Right forelimb (tissue), 1 donor: ENCODE measurements around the gene CLOCK.

Source experiments
- DNase-seq: peaks from one replicate; pipeline ENCODE4 v3.0.0-alpha.2; 2018

The CLOCK gene

DNA sequence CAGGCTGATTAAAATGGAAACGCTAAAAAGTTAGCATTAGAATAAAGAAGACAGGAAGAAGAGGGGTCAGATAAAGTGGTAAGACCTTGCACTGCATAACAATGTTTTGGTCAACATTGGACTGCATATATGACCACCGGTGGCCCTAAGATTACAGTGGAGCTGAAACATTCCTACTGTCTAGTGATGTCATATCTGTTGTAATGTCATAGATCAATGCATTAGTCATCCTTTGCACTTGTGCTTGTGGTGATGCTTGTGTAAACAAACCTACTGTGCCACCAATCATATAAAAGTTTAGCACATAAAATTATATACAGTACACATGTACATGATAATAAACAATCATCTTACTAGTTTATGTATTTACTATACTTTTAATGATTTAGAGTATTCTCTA, 78.0 kb downstream of the CLOCK start:
- DNase-seq, result no peak

DNA sequence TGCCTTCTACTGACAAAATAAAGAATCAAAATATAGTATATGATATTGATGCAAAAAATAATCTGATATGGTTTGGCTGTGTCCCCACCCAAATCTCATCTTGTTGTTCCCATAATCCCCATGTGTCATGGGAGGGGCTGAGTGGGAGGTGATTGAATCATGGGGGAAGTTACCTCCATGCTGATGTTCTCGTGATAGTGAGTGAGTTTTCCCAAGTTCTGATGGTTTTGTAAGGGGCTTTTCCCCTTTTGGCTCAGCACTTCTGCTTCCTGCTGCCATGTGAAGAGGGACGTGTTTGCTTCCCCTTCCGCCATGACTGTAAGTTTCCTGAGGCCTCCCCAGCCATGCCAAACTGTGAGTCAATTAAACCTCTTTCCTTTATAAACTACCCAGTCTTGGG, 80.7 kb downstream of the CLOCK start:
- no peak for DNase-seq

DNA sequence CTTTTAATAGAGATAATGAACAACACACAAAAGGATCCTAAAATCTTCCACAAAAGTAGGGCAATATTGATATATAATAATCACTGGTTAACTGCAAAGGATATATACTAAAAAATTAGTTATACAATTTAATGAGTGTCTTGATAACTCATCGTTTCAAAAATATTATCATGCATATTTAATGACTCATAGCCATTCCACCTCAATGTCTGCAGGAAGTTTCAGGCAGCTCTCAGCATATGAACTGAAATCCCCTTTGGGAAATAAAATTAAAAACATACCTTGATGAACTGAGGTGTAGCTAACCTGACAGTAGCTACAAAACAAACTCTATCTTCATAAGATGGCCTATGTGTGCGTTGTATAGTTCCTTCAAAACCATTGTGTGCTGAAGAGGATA, 88.1 kb downstream of the CLOCK start:
- no peak for DNase-seq

DNA sequence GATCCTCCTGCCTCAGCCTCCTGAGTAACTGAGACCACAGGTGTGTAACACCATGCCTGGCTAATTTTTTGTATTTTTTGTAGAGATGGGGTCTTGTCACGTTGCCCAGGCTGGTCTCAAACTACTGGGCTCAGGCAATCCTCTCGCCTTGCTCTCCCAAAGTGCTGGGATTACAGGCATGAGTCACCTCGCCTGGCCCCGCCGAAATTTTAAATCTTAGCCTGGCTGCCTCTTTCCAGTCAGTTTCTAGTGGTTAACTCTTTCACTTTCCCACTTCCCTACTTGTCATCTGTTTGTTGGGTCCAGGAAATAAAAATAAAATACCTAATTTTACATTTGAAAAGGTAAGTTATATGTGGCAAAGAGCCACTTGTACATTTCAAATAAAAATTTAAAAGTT, 88.5 kb downstream of the CLOCK start:
- DNase-seq, result no peak

DNA sequence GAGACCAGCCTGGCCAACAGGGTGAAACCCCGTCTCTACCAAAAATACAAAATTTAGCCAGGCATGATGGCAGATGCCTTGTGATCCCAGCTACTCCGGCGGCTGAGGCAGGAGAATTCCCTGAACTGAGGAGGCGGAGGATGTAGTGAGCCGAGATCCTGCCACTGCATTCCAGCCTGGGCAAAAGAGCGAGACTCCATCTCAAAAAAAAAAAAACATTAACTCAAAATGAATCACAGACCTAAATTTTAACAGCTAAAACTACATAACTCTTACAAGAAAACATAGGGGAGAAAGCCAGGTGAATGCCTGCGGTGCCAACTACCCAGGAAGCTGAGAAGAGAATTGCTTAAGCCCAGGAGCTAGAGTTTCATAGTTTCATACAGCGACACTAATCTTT, 96.1 kb downstream of the CLOCK start:
- DNase-seq, result no peak

DNA sequence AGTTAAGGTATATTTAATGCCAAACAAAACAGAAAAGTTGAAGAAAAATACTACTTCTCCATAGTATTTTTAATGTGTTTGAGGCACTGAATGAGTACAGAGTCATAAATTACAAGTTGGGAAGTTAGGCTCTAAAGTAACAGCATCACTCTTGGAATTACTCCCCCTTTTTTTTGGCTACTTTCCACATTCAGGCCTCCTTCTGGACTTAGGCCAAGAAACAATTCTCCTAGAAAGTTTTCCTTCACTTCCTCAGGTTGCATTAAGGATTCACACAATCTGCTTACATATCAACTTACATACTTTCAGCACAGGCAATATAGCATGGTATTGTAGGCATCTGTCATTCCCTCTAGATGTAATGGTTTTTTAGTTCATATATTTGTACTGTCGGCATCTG, 98.9 kb downstream of the CLOCK start:
- DNase-seq, result no peak

DNA sequence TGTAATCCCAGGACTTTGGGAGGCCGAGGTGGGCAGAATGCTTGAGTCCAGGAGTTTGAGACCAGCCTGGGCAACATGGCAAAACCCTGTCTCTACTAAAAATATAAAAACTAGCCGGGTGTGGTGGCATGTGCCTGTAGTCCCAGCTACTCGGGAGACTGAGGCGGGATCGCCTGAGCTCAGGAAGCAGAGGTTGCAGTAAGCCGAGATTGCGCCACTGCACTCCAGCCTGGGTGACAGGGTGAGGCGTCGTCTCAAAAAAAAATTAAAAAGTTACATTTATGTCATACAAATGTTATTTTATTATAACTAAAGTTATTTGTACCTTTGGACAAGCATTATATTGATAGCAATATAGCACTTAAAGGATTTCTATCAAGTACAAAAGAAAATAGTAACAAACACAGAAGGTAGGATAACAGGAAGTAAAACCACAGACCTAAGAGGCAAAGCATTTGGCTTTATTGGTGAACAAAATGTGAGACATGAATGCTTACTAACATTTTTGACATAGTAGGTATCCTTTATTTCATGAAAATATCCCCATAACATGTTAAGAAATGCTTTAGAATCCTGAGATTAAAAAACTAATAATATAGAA, 99.5 kb downstream of the CLOCK start:
- DNase-seq, result no peak

DNA sequence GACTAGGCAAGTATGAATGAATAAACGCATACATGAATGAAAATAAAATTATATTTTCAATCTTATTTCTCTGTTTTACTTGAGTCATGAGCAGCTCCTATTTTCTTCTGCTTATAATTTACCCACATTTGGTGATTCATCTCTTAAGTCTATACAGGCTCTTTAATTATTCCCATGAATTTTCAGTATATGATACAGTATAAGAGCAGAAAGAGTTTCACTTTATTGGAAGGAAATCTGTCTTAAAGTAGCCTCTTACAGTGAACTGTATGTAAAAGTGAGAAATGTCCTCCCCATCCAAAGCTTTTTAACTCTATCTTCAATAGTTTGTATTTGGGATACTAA, 100.2 kb downstream of the CLOCK start:
- no peak for DNase-seq

DNA sequence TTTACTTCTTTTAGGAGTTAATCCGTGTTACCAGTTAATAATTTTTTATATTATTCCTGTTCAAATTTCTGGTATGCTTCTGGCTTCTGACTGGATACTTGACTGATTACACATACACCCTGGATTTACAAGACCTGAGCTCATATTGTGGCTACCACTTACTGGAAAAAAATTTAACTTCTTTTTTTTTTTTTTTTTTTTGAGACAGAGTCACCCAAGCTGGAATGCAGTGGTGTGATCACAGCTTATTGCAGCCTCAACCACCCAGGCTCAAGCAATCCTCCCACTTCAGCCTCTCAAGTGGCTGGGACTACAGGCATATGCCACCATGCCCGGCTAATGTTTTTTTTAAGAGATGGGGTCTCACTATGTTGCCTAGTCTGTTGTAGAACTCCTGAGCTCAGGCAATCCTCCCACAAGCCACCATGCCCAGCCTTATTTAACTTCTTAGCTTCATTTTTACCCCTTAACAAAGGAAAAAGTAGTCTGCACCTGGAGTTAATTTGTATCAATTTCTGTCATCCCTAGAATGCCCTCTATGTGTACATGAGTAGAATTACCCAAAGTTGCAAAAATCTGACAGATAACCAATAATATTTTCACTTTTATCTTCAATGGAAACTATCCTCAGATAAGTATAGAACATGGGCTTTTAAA, 100.7 kb downstream of the CLOCK start:
- DNase-seq, result no peak

DNA sequence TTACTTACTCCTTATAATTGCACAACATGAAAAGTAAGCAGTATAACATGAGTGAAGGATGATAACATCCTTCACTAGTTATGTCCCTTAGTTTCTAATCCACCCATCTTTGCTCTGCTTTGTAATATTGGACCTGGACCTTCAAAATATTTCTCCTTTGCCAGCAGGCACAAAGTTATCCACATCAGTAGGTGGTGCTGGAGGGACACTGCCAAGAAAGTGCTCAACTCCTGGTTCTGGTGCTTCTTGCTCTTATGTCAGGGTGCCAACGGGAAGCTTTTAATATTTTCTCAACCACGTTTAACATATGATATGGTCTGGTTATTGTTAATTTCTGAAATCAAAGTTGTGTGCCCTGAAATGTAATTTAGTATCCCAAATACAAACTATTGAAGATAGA, 101.9 kb downstream of the CLOCK start:
- DNase-seq, result no peak

DNA sequence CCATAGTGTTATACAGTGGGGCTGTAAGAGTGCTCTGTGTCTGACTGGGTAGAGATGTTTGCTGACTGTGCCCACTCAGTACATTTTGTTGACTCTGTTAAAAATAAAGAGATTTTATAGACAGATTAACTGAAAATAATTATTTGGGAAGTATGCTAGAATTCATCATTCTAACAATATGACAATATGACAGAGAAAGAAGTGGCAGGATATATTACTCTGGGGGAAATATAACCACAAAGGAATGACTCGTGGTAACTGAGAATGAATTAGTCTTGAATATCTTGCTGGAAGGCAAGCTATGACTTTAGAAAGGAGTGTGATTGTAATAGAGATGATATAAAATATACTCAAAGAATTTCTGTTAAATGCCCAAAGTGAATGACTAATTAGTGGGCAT, 104.2 kb downstream of the CLOCK start:
- DNase-seq, result no peak

DNA sequence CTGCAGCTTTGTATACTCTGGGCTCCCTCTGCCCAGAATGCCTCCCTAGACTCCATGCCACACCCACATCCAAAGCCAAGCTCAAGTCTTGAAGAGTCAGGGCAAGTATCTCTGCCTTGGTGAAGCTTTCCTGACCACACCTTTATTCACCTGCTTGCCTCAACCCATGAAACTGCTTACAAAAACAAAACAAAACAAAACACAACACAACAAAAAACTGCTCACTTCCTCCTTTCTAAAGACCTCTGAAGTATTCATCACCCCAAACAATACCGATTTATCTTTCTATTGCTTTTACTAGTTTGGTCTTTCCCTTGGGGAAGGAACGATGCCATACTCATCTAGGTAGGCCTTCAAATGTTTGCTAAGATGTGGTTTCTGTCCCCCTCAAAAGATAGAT, 105.9 kb downstream of the CLOCK start:
- no peak for DNase-seq

DNA sequence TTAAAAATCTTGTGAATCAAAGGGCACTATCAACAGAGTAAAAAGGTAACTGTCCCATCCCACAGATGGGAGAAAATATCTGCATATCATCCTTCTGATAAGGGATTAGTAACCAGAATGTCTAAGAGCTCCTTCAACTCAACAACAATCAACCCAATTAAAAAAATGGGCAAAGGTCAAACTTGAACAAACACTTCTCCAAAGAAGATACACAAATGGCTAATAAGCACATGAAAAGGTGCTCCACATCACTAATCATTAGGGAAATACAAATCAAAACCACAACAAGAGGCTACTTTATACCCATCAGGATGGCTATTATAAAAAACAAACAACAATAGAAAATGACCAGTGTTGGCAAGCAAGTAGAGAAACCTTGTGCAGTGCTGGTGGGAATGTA, 107.7 kb downstream of the CLOCK start:
- no peak for DNase-seq

DNA sequence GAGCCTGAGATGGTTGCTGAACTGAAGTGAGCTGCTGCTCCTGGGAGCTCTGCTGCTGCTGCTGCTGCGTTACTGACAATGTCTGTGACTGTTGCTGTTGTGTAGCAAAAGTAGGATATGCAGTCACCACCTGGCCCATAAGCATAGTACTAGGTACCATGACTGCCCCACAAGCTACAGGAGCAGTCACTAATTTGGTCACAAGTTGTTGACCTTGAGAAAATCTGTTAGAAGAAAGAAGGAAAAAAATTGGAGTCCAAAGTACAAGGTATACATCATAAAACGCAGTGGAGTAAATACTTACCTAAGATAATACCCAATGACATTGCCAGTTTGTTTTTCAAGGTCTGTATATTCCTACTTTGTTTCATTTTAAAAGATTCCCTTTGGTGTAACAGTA, 108.4 kb downstream of the CLOCK start:
- no peak for DNase-seq

DNA sequence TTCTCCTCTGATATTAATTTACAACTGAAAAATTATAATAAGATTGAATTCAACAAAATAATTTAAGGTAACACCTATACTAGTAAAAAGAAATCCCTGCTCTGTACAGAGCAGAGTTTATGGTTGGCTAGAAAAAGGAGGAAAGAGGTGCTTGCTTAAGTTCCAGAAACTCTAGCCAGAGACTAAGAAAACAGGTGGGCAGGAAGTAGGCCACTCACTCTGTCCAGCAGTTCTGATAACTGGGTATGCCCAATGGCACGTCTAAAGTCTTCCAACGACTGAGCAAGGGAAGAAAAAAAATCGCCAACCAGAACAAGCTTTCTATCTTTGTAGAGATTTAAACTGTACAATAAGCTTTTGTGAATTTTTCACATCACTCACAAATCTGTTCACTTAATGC, 108.9 kb downstream of the CLOCK start:
- DNase-seq, result no peak

DNA sequence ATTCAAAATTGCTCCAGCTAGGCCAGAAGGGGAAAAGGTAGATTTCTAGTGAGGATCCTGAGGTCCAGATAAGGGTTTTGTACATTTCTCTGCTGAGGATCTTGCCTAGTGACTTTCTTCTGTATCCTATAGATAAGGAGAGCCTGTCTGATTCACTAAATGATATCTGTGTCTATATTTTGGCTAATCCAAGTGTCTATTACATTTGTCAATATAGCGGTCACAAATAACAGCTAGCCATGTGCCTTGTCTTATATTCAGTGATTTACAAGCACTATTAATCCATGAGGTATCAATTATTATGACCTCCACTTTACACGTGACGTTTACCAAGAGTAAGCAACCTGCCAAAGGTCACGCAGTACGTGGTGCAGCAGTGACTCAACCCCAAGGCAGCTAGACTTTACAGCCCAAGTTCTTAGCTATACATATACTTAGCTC, 109.3 kb downstream of the CLOCK start:
- no peak for DNase-seq

DNA sequence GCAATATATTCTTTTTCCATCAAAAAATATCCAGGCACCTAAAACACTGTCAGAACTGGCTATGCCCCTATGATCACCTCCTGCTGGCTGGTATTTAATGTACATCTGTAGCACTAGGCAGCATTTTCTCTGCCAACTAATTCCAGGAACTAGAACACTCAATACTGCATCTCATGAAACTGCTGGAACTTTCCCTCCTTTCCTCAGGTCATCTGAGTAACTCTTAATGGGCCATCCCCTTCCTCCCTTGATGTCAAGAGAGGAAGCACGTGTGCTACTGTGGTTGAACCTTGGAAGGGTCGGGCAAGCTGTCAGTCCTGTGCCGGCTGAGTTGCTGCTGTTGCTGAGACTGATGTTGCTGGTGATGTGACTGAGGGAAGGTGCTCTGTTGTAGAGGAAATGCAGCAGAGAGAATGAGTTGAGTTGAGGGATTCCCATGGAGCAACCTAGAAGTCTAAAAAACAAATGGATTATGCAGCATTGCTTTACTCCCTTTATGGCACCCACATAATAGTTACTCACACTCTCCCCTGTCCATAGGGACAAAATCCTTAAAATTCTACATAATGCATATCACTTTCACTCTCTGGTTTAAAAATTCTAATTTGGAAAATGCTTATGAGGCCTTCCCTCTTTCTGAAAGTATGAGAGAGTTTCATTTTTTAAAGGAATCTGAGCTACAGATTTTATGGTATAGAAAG, 111.4 kb downstream of the CLOCK start:
- no peak for DNase-seq

DNA sequence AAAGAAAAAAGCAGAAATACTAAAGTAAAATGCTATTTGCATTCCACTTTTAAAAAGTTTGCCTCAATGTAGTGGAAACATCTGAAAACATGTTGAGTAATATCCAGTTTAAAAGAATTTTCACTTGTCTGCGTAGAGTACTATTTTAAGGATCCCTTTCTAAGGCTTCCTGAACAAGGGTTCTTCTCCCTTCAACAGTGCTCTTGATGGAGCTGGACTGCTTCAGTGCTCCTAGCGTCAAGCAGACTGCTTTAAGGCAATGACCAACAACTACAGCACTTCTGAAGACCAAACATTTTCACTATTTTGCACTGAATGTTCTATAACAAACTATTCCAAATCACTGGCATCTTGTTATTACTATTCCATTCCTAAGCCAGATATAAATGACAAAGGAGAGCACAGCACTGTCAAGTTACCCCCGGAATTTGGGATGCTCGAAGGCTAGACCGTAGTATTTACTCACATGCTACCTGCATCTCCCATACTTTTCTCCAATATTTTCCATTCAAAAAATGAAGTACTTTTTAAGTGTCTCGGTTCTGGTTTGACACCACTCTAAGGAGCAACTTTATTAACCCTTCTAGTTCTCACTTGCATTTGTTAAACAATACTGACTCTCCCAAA, 114.9 kb downstream of the CLOCK start:
- DNase-seq, result no peak

DNA sequence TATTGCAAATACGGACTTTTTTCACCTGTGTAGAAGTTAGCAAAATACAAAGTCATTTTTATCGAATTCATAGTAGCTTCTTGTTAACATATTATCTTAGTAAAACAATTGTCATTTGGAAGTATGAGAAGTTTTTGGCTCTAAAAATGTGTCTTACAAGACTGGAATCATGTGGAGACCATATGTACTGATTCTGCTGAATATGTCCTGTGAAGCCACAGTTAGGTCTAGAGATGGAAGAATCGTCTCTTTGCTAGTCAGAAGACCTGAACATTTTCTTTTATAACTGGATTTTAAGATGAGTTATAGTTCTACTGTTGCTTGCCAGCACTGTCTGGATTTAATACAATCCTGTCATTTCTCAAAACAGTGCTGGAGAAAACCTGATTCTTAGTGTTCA, 121.9 kb downstream of the CLOCK start:
- DNase-seq, result no peak

DNA sequence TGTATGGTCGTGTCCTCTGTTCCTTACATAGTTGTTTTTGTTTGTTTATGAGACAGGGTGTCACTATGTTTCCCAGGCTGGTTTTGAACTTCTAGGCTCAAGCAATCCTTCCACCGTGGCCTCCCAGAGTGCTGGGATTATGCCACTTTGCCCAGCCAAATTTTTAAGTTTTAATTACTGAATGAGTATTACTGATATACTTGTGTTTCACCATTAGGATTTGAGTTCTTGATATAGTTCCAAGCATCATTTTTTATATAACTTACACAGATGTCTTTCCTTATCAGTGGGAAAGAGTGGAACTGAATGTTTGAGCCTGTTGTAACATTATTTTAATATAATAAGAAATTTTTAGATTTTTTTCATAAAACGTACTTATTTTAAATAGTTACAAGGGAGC, 130.5 kb downstream of the CLOCK start:
- no peak for DNase-seq

DNA sequence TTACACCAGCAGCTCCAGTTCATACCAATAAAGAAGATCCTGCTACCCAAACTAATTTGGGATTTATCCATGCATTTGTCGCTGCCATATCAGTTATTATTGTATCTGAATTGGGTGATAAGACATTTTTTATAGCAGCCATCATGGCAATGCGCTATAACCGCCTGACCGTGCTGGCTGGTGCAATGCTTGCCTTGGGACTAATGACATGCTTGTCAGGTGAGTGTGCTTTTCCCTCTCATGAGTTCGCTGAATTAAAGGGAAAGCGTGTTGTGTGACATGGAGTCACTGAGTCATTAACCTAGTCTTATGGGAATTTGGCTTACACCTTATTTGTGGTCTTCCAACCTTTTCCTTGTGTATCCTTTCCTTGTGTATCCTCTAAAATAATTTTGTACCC, 135.1 kb downstream of the CLOCK start:
- no peak for DNase-seq

DNA sequence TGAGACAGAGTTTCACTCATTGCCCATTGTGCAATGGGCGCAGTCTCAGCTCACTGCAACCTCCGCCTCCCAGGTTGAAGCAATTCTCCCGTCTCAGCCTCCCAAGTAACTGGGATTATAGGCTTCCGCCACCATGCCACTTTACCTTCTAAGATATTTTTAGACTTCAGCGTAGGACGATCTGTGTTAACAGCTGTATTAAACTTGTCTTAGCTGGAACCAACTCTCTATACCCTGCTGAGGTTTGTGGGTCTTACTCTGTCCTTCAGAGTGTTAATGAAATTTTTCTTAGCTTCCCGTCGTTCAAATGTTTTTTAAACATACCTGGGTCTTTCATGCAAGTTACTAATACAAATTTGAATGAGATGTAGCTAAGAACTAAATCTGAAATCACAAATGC, 136.3 kb downstream of the CLOCK start:
- no peak for DNase-seq

DNA sequence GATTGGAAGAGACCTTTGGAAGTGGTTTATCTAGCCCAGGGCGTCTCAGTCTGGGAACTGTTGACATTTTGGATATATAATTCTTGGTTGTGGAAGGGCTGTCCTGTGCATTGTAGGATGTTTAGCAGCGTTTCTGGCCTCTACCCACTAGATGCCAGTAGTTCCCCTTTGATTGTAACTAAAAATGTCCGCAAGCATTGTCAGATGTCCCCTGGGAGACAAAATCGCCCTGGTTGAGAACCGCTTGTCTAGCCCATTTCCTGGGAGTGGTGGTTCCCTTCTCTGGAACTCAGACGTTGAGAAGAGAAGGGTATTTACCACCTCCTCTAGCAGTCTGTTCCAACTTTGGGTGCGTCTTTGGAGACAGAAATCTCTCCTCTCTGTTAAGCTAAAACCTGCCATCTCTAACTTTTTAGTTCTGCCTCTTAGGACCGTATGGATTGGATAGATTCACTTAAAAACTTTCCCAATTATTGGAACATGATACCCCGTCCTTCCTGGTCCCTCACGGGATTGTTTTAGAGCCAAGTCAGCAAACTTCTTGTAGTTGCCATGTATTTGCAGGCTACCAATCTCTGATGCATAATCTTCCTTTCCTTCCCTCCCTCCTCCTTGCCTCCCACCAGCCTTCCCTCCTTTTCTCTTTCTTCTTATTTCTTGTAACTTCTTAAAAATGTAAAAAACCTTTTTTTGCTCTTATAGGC, 137.1 kb downstream of the CLOCK start:
- no peak for DNase-seq

DNA sequence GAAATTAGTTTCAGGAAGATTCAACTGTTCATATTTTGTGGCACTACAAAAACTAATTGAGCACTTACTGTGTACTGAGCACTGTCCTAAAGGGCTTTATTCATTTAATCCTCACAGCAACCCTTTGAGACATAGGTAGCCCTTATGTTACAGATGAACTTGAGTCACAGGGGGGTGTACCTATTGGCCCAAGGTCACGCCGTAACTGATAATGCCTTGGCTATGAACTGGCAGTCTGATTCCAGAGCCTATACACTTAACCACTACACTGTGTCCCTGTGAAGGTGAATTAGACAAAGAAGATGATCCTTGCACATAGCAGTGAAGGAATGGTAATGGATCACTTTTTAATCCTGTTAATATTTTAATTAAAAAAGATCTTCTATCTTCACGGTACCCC, 138.9 kb downstream of the CLOCK start:
- no peak for DNase-seq
